Natural killer cell (primary cell): ENCODE measurements around the gene MOB3C. TPM values are rescaled to one million over a fixed set of nuclear protein-coding genes. Genes with fewer than 3 reads are reported as not detected.

Experiments
- ATAC-seq, 3 donors: fragments of 150-1000 bp in 2 of 3; fragments of 200-7000 bp in 1 of 3; cut with Tn5 transposase; 1 replicate in 1 of 3; 2 replicates in 2 of 3; pipeline ENCODE4 v1.10.0; 2021; ENCODE audit warnings: mild to moderate bottlenecking in 2 of 3, moderate library complexity in 2 of 3
- DNase-seq, 2 donors: peaks; one replicate each; pipeline versions ENCODE4 v3.0.0 to v3.0.0-alpha.2; 2013 to 2021; ENCODE audit warnings: mixed read lengths in 1 of 2
- H3K27ac ChIP-seq: one replicate; pipeline ENCODE4 v1.5.1; 2013; ENCODE audit warnings: mild to moderate bottlenecking, low read length
- H3K27me3 ChIP-seq: one replicate; pipeline ENCODE4 v1.6.1; 2013; ENCODE audit warnings: low read length; ENCODE audit not compliant: control insufficient read depth, insufficient read depth
- H3K36me3 ChIP-seq: one replicate; pipeline ENCODE4 v1.6.1; 2013; ENCODE audit warnings: low read length; ENCODE audit not compliant: control insufficient read depth, insufficient read depth
- H3K4me1 ChIP-seq: one replicate; pipeline ENCODE4 v1.6.1; 2013; ENCODE audit warnings: low read length; ENCODE audit not compliant: control insufficient read depth, insufficient read depth
- H3K4me3 ChIP-seq: one replicate; pipeline ENCODE4 v1.5.1; 2013; ENCODE audit warnings: low read length
- H3K9me3 ChIP-seq: one replicate; pipeline ENCODE4 v1.6.1; 2013; ENCODE audit warnings: low read length; ENCODE audit not compliant: control insufficient read depth, insufficient read depth
- H3K27ac Mint-ChIP-seq, 2 donors: one replicate each; pipeline ENCODE4 v1.8.0; 2022; ENCODE audit warnings: mild to moderate bottlenecking in 2 of 2, mixed read lengths in 2 of 2, moderate library complexity in 1 of 2
- H3K27me3 Mint-ChIP-seq, 2 donors: one replicate each; pipeline ENCODE4 v1.8.0; 2022; ENCODE audit warnings: low read depth in 2 of 2, mixed read lengths in 2 of 2
- H3K36me3 Mint-ChIP-seq: one replicate; pipeline ENCODE4 v1.8.0; 2022; ENCODE audit warnings: mixed read lengths
- H3K4me1 Mint-ChIP-seq, 2 donors: one replicate each; pipeline ENCODE4 v1.8.0; 2022; ENCODE audit warnings: mixed read lengths in 2 of 2
- H3K4me3 Mint-ChIP-seq: one replicate; pipeline ENCODE4 v1.8.0; 2022; ENCODE audit warnings: mild to moderate bottlenecking, moderate library complexity, mixed read lengths
- H3K9me3 Mint-ChIP-seq, 2 donors: one replicate each; pipeline ENCODE4 v1.8.0; 2022; ENCODE audit warnings: mixed read lengths in 2 of 2
- WGBS: methylation state at CpG from one replicate; pipeline ENCODE4 v1.1.7; 2013; ENCODE audit warnings: missing lambda C conversion rate; ENCODE audit not compliant: insufficient coverage; 5-methylcytosine and 5-hydroxymethylcytosine counted together
- intact Hi-C: fragments of 100-400 bp; cut with micrococcal nuclease; formaldehyde crosslinking; loops from one replicate; pipeline ENCODE4 v1.14.2; 2022
- total RNA-seq, 4 donors: library from RNA; stranded (reverse); fragments of 120-200 nt in 1 of 4; gene quantifications; one replicate each; pipeline versions ENCODE4 v1.2.3 to v1.2.4, GENCODE V29; 2013 to 2022
- TF ChIP-seq, protein P1 (sequence below): fragments of 200-600 bp; IDR thresholded peaks from one replicate; pipeline ENCODE4 v1.8.0; 2022; ENCODE audit warnings: antibody characterized with exemption

MOB3C gene
- total RNA-seq, 3 donors from 2014 or later (not counting 1 experiment from before 2014, with no cell fraction given) = 16.7 to 25.1 (median 19.2) TPM

DNA sequence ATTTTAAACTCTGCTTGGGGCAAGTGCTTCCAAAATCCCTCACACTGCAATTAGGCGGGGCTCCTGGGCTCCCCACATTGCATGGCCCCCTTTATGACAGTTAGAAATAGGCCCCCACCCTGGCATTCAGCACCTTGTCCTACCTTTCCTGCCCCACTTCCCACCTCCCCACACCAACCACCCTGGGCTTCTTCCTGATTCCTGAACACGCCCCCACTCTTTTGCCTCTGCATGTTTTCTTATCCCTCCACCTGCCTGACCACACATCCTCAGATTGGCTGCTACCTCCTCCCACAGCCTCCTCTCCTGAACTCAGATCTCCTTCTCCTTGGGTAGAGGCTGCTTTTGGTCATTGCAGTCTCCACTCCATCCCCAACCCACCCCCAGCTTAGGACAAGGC lies 1.5 kb downstream of the MOB3C start:
- no peak overlapping the region for H3K4me3 ChIP-seq
- peaks cover 8% of the 10 kb centered on the region for H3K36me3 ChIP-seq
- TF ChIP-seq, protein P1, sequence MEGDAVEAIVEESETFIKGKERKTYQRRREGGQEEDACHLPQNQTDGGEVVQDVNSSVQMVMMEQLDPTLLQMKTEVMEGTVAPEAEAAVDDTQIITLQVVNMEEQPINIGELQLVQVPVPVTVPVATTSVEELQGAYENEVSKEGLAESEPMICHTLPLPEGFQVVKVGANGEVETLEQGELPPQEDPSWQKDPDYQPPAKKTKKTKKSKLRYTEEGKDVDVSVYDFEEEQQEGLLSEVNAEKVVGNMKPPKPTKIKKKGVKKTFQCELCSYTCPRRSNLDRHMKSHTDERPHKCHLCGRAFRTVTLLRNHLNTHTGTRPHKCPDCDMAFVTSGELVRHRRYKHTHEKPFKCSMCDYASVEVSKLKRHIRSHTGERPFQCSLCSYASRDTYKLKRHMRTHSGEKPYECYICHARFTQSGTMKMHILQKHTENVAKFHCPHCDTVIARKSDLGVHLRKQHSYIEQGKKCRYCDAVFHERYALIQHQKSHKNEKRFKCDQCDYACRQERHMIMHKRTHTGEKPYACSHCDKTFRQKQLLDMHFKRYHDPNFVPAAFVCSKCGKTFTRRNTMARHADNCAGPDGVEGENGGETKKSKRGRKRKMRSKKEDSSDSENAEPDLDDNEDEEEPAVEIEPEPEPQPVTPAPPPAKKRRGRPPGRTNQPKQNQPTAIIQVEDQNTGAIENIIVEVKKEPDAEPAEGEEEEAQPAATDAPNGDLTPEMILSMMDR = no peak
- Mint-ChIP-seq H3K27me3 (no peaks in the 10 kb centered on the region), H3K36me3 (no peaks in the 10 kb centered on the region), H3K9me3 (no peaks in the 10 kb centered on the region), H3K4me3 (peak overlapping the region; percentile 84), H3K4me1 (peaks cover 50 to 66% of the 10 kb centered on the region in 2 donors), H3K27ac (peak overlapping the region; percentile 81 to 94)
- H3K4me1 ChIP-seq = peaks cover 56% of the 10 kb centered on the region
- no peaks in the 10 kb centered on the region for H3K27me3 ChIP-seq
- 92% methylated on average over 2 of the region's 2 CpGs for WGBS
- H3K27ac ChIP-seq = no peak overlapping the region
- no peaks in the 10 kb centered on the region for H3K9me3 ChIP-seq
- ATAC-seq (no peak), DNase-seq (no peak)
- intact Hi-C loops = loop anchor here (5.0 kb wide), 1 partner anchor 102 kb away; the partner anchor contains the start of gene EFCAB14

- Histone ChIP-seq H3K27ac (no peak overlapping the region), H3K9me3 (no peaks in the 10 kb centered on the region), H3K27me3 (no peaks in the 10 kb centered on the region), H3K36me3 (peaks cover 11% of the 10 kb centered on the region), H3K4me3 (no peak overlapping the region), H3K4me1 (peaks cover 56% of the 10 kb centered on the region)
- H3K27me3 Mint-ChIP-seq = no peaks in the 10 kb centered on the region
- no peak for DNase-seq
- H3K27ac Mint-ChIP-seq = peak overlapping the region; percentile 81 to 94
- TF ChIP-seq, protein P1 = no peak
- intact Hi-C loops = no loop called here
- H3K9me3 Mint-ChIP-seq = no peaks in the 10 kb centered on the region
- WGBS = 100% methylated on average over 2 of the region's 2 CpGs
- H3K4me1 Mint-ChIP-seq = peaks cover 53 to 66% of the 10 kb centered on the region in 2 donors
- ATAC-seq = no peak
- no peaks in the 10 kb centered on the region for H3K36me3 Mint-ChIP-seq
- H3K4me3 Mint-ChIP-seq = peak overlapping the region; percentile 84
Measured at GRCh38 chr1:46614604-46614984, 2.0 kb downstream of the MOB3C start.

- peaks cover 56% of the 10 kb centered on the region for H3K4me1 ChIP-seq
- Mint-ChIP-seq H3K9me3 (no peaks in the 10 kb centered on the region), H3K4me1 (peaks cover 59 to 66% of the 10 kb centered on the region in 2 donors), H3K4me3 (peak overlapping the region; percentile 56), H3K27me3 (no peaks in the 10 kb centered on the region), H3K36me3 (no peaks in the 10 kb centered on the region), H3K27ac (peak overlapping the region; percentile 18 to 94)
- H3K27me3 ChIP-seq = no peaks in the 10 kb centered on the region
- intact Hi-C loops = no loop called here
- peaks cover 14% of the 10 kb centered on the region for H3K36me3 ChIP-seq
- DNase-seq = peak in 1 of 2 donors; percentile 53
- peak in 1 of 3 donors; percentile 32 for ATAC-seq
- H3K27ac ChIP-seq = no peak overlapping the region
- H3K9me3 ChIP-seq = no peaks in the 10 kb centered on the region
- TF ChIP-seq, protein P1 = no peak
- 31% methylated on average over 8 of the region's 16 CpGs for WGBS
- no peak overlapping the region for H3K4me3 ChIP-seq
Measured at GRCh38 chr1:46613661-46614603, 2.7 kb downstream of the MOB3C start.
